GM04503 (cell line): ENCODE measurements around the gene SLC41A3.
"Not testable (repeated sequence)": the region's sequence is repeated elsewhere in the genome, so short reads cannot be mapped to it uniquely, and the experiment has no call there.

Source experiments
- DNase-seq: peaks from one replicate; pipeline ENCODE4 v3.0.0-alpha.2; 2012; ENCODE audit warnings: low read depth

SLC41A3 gene

GRCh38 chr3:126053513-126053912 is 30.4 kb downstream of the SLC41A3 start:
- no peak for DNase-seq

DNA sequence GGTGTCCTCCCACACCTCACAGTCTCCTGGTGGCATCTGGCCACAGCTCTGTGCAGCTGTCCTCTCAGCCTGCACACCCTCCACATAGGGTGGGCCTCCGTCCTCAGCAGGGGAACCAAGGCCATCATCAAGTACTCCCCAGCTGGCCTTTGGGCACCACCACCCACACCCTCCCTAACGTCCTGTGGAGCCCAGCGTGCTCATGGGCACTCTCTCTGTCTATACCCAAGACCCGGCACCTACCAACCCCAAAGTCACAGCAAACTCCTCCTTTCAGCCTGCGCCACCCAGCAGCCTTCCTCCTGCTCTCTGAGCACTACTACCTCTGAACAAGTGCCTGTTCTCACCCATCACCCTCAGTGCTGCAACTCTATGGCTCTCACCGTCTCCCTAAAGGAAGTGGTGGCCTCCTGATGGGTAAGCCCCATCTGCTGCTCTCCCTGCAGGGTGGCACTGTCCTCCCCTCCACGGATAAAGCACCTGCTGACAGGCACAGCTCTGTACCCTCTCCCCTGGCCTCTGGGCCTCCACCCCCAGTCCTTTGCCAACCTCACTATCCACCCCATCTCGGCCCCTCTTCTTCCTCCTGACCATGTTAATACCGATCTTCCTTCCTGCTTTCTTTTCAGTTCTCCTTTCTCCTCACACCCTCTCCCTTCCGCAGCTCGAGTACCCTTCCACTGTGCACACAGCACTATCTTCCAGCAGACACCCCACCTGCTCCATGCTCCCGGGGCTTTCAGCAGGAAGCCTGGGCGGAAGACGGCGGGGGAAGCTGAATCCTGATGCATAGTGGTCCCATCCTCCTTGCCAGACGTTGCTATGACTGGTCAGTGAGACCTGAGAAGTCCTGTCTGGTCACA is 31.5 kb downstream of the SLC41A3 start:
- DNase-seq, result no peak

GRCh38 chr3:126051741-126052140 is 32.2 kb downstream of the SLC41A3 start:
- no peak for DNase-seq

DNA sequence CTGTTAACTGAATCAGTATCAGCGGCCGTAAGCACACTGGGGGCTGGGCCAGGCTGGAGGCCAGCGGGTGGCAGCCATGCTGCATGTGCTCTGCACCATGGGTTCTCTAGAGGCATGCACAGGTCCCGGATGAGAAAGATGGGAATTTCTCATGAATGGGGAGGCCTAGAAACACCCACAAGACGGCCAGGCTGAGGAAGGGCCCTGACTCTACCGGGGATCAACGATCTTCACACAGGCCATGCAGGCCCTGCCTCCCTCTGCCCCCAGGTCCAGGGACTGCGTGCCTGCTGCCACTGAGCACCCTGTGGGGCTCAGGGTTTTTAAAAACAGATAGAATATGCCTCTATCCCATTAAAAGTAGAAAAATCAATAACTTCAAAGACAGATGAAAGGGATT is 32.7 kb downstream of the SLC41A3 start:
- DNase-seq, result no peak

DNA sequence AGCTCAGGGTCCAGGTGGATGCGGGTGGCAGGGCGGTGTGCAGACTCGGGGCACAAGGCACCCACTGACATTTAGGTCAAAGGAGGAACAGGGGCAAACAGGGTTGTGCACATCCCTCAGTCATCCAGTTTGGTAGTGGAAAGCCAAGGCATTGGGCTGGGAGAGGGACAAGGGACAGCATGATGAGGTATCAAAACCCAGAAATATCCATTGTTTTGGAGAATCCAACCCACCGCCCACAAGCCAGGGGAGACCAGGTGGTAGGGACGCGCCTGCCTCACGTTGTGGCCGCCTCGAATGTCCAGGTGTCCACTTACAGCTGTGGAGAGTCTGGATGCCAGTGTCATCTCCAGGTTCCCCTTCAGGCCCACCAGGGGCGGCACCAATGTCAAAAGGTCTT is 33.3 kb downstream of the SLC41A3 start:
- DNase-seq, result no peak

DNA sequence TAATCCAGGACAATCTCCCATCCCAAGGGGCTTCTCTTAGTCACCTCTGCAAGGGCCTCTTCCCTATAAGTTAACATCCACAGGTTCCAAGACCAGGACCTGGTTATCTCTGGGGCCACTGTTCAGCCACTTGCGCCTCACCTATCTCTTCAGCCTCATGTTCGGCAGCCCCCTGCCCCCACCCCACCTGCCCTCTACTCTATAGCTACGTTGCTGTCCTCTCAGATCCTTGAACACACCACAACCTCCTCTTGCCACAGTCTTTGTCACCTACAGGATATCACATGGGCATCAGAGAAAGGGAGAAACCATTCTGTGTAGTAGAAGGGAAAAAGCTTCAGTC is 33.9 kb downstream of the SLC41A3 start:
- no peak for DNase-seq

- no peak for DNase-seq
These were observed 34.5 kb downstream of the SLC41A3 start for GRCh38 chr3:126049289-126050049.

GRCh38 chr3:126040386-126040785 is 43.5 kb downstream of the SLC41A3 start:
- no peak for DNase-seq

- DNase-seq, result no peak
These were observed 44.1 kb downstream of the SLC41A3 start for GRCh38 chr3:126039870-126040269.

GRCh38 chr3:126038791-126039190 is 45.1 kb downstream of the SLC41A3 start:
- not testable (repeated sequence) for DNase-seq

DNA sequence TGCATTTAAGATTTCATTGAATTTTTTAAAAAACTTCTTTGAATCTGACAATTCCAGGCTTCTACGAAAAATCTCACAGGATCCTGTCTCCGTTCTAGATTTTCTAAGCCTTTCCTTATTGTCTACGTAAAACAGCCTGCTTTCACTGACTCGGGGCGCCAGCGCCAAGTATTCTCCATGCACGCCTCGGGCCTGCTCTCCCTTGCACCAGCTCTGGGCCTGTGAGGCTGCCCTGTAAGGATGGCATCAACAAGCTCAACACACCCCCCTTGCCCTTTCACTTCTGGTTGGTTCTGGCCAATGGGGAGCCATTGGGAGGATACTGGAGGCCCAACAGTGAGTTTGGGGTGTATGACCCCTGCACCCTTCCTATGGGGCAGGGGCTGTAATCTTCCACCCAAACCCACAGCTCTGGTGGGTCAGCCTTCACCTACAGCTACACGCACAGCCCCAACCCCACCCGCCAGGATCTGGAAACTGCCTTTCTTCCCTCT is 47.8 kb downstream of the SLC41A3 start:
- DNase-seq, result no peak

GRCh38 chr3:126035362-126036050 is 48.4 kb downstream of the SLC41A3 start:
- DNase-seq, result no peak

GRCh38 chr3:126034481-126035361 is 49.2 kb downstream of the SLC41A3 start:
- no peak for DNase-seq

- no peak for DNase-seq
These were observed 50.2 kb downstream of the SLC41A3 start for GRCh38 chr3:126033765-126034164.

DNA sequence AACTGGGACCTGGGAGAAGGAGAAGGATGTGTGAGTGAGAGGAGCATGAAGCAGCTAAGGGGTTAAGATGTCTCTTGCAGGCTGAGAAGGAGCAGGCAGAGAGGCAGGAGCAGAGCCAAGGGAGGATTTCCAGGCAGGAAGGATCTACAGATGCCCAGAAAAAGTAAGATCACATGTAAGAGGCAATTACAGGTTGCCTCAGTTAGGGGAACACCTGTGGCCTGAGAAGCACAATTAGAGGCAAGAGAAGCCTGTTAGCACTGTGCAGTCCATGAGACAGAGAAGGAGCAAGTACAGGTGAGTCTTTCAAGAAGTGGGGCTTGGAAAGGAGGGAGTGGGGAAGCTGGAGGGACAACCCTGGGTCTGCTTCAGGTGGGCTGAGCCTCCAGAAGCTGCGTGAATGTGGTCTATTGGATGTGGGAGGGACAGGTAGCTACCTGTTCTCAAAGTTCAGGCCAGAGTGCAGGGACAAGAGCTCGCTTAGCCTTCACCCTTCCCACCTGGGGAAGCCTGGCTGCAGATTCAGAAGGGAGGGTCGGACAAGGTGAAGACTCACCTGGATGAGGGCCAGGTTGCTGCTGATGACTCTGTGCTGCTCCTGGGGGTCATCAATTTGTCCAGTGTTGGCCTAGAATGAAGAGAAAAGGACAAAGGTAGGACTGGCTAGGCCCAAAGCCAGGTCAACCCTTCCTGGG is 50.7 kb downstream of the SLC41A3 start:
- no peak for DNase-seq

- no peak for DNase-seq
These were observed 51.9 kb downstream of the SLC41A3 start for GRCh38 chr3:126031981-126032471.

GRCh38 chr3:126030455-126030854 is 53.5 kb downstream of the SLC41A3 start:
- no peak for DNase-seq

- no peak for DNase-seq
These were observed 54.7 kb downstream of the SLC41A3 start for GRCh38 chr3:126029241-126029640.

DNA sequence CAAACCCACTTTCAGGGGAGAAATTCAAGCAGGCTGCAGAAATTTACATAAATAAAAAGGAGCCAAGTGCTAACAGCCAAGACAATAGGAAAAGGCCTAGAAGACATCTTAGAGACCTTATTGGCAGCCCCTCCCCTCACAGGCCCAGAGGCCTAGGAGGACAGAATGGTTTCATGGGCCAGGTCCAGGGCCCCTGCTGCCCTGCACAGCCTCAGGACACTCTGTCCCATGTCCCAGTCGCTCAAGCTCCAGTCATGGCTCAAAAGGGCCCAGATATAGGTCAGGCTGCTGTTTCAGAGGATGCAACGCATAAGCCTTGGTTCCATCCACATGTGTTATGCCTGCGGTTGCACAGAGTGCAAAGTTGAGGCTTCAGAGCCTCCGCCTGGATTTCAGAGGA is 55.8 kb downstream of the SLC41A3 start:
- DNase-seq, result no peak

- DNase-seq, result no peak
These were observed 57.2 kb downstream of the SLC41A3 start for GRCh38 chr3:126026761-126027160.

- no peak for DNase-seq
These were observed 57.6 kb downstream of the SLC41A3 start for GRCh38 chr3:126026277-126026751.
